Left lung (tissue), 10 donors: ENCODE results near the gene ZNF334. TPM values are rescaled to one million over a fixed set of nuclear protein-coding genes. Genes with fewer than 3 reads are reported as not detected.

Experiments used
- ATAC-seq: fragments of 200-7000 bp; cut with Tn5 transposase; one replicate; pipeline ENCODE4 v1.9.1; 2020; ENCODE audit warnings: moderate library complexity
- DNase-seq, 4 donors: peaks; one replicate each; pipeline ENCODE4 v3.0.0-alpha.2; 2013 to 2020
- H3K27ac ChIP-seq, 2 donors: fragments of 200-600 bp; sonication (generic) in 1 of 2; one replicate each; pipeline versions ENCODE4 v1.5.0 to v1.8.0; 2020 to 2021
- H3K27me3 ChIP-seq, 2 donors: fragments of 200-600 bp; sonication (generic) in 1 of 2; one replicate each; pipeline versions ENCODE4 v1.5.0 to v1.8.0; 2020 to 2021
- H3K36me3 ChIP-seq, 2 donors: fragments of 200-600 bp; sonication (generic) in 1 of 2; one replicate each; pipeline versions ENCODE4 v1.5.0 to v1.8.0; 2020 to 2021
- H3K4me1 ChIP-seq, 2 donors: fragments of 200-600 bp; one replicate each; pipeline ENCODE4 v1.8.0; 2021
- H3K4me3 ChIP-seq, 2 donors: fragments of 200-600 bp; sonication (generic) in 1 of 2; one replicate each; pipeline versions ENCODE4 v1.5.0 to v1.8.0; 2020 to 2021; ENCODE audit warnings: mild to moderate bottlenecking in 1 of 2
- H3K9me3 ChIP-seq, 2 donors: fragments of 200-600 bp; sonication (generic) in 1 of 2; one replicate each; pipeline versions ENCODE4 v1.5.0 to v1.8.0; 2020 to 2021
- CTCF ChIP-seq, 2 donors: fragments of 200-600 bp; sonication (generic) in 1 of 2; IDR thresholded peaks; one replicate each; pipeline versions ENCODE4 v1.5.0 to v1.8.0; 2021; ENCODE audit warnings: antibody characterized with exemption in 2 of 2
- intact Hi-C, 2 donors: fragments of 100-400 bp; cut with DNase I; formaldehyde crosslinking; loops; one replicate each; pipeline versions ENCODE4 v1.11.2 to v1.14.2; 2022
- polyA plus RNA-seq, 6 donors: library from polyadenylated mRNA; unstranded; fragments of 120-200 nt; gene quantifications; one replicate each; pipeline ENCODE4 v1.2.1, GENCODE V29; 2013; ENCODE audit not compliant: insufficient read length in 6 of 6
- total RNA-seq, 2 donors: library from RNA; stranded (reverse); fragmentation: NEBNext Ultra II Directional; extraction: Animal tissue kit (Norgen Biotek cat#: 25700); gene quantifications; one replicate each; pipeline ENCODE4 v1.2.1, GENCODE V29; 2021
- donor health status: DM: no; HTN: yes; CAD: no.
- donor health status: DM: no; HTN: no; CAD: no.

The ZNF334 gene
- total and polyA plus RNA-seq, 8 donors, result 4.3 to 48.0 (median 38.4) TPM

DNA sequence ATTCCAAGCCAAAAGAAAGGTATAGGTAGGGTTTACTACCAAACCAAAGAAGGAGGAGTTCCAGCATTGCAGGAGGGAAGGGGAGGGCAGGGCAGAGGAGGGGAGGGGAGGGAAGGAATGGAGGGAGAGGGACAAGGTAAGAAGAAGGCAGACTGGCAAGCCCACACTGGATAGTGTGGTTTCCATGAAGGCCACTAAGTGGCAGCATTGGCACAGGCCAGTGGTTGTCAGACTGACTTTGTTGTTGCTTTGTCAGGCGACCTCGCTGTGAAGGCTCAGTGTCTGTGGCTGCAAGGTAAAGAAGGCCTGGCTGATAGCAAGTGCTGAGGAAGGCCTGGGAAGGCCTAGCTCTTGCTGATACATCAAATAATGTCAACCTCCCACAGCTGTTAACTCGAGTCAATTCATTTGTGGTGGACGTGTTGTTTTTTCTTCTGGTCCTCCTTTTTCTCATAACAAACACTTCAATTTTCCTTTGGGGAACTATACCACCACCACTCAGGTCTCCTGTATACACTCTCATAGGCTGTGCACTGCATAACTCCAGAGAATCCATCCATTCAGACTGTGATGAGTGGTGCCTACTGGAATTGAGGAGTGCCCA lies 7.7 kb upstream of the ZNF334 start:
- Histone ChIP-seq H3K4me1 (no peaks in the 10 kb centered on the region), H3K36me3 (no peaks in the 10 kb centered on the region), H3K9me3 (no peaks in the 10 kb centered on the region), H3K27me3 (peaks cover 3 to 64% of the 10 kb centered on the region in 2 donors), H3K4me3 (no peak overlapping the region), H3K27ac (no peak overlapping the region)
- intact Hi-C loops, result no loop called here
- ATAC-seq, result peak; percentile 90
- peak in 3 of 4 donors; percentile 6 to 40 (median 38) for DNase-seq
- TF ChIP-seq CTCF (IDR thresholded peaks at IDR 0.05), result peak; percentile 41 to 63

- no peaks in the 10 kb centered on the region for H3K4me1 ChIP-seq
- intact Hi-C loops, result no loop called here
- no peak for ATAC-seq
- DNase-seq, result no peak
- H3K27ac ChIP-seq, result no peak overlapping the region
- H3K36me3 ChIP-seq, result no peaks in the 10 kb centered on the region
- no peak overlapping the region for H3K4me3 ChIP-seq
- H3K9me3 ChIP-seq, result no peaks in the 10 kb centered on the region
- TF ChIP-seq CTCF (IDR thresholded peaks at IDR 0.05), result no peak
- peaks cover 3 to 63% of the 10 kb centered on the region in 2 donors for H3K27me3 ChIP-seq
Observed at GRCh38 chr20:46520540-46520939, 7.2 kb upstream of the ZNF334 start.

GRCh38 chr20:46519471-46520068 lies 6.2 kb upstream of the ZNF334 start:
- Histone ChIP-seq H3K4me1 (no peaks in the 10 kb centered on the region), H3K4me3 (no peak overlapping the region), H3K36me3 (no peaks in the 10 kb centered on the region), H3K27ac (no peak overlapping the region), H3K27me3 (peaks cover 3 to 63% of the 10 kb centered on the region in 2 donors), H3K9me3 (no peaks in the 10 kb centered on the region)
- ATAC-seq, result no peak
- TF ChIP-seq CTCF (IDR thresholded peaks at IDR 0.05), result no peak
- no peak for DNase-seq
- intact Hi-C loops, result no loop called here

GRCh38 chr20:46509523-46509922 lies 3.8 kb downstream of the ZNF334 start:
- ATAC-seq (no peak), DNase-seq (no peak)
- H3K4me1 ChIP-seq, result peaks cover 4 to 16% of the 10 kb centered on the region in 2 donors
- H3K27ac ChIP-seq, result no peak overlapping the region
- no peaks in the 10 kb centered on the region for H3K9me3 ChIP-seq
- no peaks in the 10 kb centered on the region for H3K36me3 ChIP-seq
- no peak for TF ChIP-seq CTCF (IDR thresholded peaks at IDR 0.05)
- intact Hi-C loops, result no loop called here
- H3K27me3 ChIP-seq, result peaks cover 0 to 17% of the 10 kb centered on the region in 2 donors
- H3K4me3 ChIP-seq, result no peak overlapping the region

GRCh38 chr20:46507760-46508407 lies 5.5 kb downstream of the ZNF334 start:
- peaks cover 0 to 4% of the 10 kb centered on the region in 2 donors for H3K27me3 ChIP-seq
- H3K4me3 ChIP-seq, result no peak overlapping the region
- no peak for TF ChIP-seq CTCF (IDR thresholded peaks at IDR 0.05)
- no peak overlapping the region for H3K27ac ChIP-seq
- H3K4me1 ChIP-seq, result peaks cover 0 to 4% of the 10 kb centered on the region in 2 donors
- ATAC-seq, result no peak
- DNase-seq, result no peak
- H3K9me3 ChIP-seq, result peaks cover 0 to 10% of the 10 kb centered on the region in 2 donors
- intact Hi-C loops, result no loop called here
- no peaks in the 10 kb centered on the region for H3K36me3 ChIP-seq
